NCI-H446 (cell line): ENCODE measurements around the gene TNS3.
"Not testable (repeated sequence)": the region's sequence is repeated elsewhere in the genome, so short reads cannot be mapped to it uniquely, and the experiment has no call there.

Experiments used
- DNase-seq, 2 experiments: peaks; one replicate each; lab custom pipeline; 2025; lab: John Stamatoyannopoulos, UW

Gene TNS3

GRCh38 chr7:47581804-47582763, at the start of gene TNS3:
TNS3 (minus strand) TSS chr7:47582111; CDS start chr7:47439636, 142,475 bp downstream.
- DNase-seq: no peak

GRCh38 chr7:47631711-47632110, 49.8 kb upstream of the TNS3 start:
- no peak for DNase-seq

GRCh38 chr7:47627580-47628283, 45.8 kb upstream of the TNS3 start:
- no peak for DNase-seq

- DNase-seq: no peak
Observed at GRCh38 chr7:47625861-47626715, 44.2 kb upstream of the TNS3 start.

- no peak for DNase-seq
Observed at GRCh38 chr7:47624689-47625088, 42.8 kb upstream of the TNS3 start.

- DNase-seq: no peak
Observed at GRCh38 chr7:47622946-47623640, 41.2 kb upstream of the TNS3 start.

GRCh38 chr7:47622586-47622945, 40.7 kb upstream of the TNS3 start:
- DNase-seq: no peak

- no peak for DNase-seq
Observed at GRCh38 chr7:47621979-47622561, 40.2 kb upstream of the TNS3 start.

GRCh38 chr7:47621347-47621746, 39.4 kb upstream of the TNS3 start:
- DNase-seq: no peak

GRCh38 chr7:47619806-47620205, 37.9 kb upstream of the TNS3 start:
- no peak for DNase-seq

- DNase-seq: no peak
Observed at GRCh38 chr7:47617131-47617530, 35.2 kb upstream of the TNS3 start.

- no peak for DNase-seq
Observed at GRCh38 chr7:47614450-47614849, 32.5 kb upstream of the TNS3 start.

GRCh38 chr7:47611045-47611511, 29.2 kb upstream of the TNS3 start:
- no peak for DNase-seq

- DNase-seq: no peak
Observed at GRCh38 chr7:47610506-47611044, 28.7 kb upstream of the TNS3 start.

GRCh38 chr7:47609803-47610452, 28.0 kb upstream of the TNS3 start:
- DNase-seq: no peak

GRCh38 chr7:47606593-47607046, 24.7 kb upstream of the TNS3 start:
- not testable (repeated sequence) for DNase-seq

- no peak for DNase-seq
Observed at GRCh38 chr7:47605816-47606575, 24.1 kb upstream of the TNS3 start.

- no peak for DNase-seq
Observed at GRCh38 chr7:47604496-47604890, 22.6 kb upstream of the TNS3 start.

- not testable (repeated sequence) for DNase-seq
Observed at GRCh38 chr7:47603514-47604255, 21.8 kb upstream of the TNS3 start.
